ENCODE measurements around the gene SPEF2. TPM values are rescaled to one million over a fixed set of nuclear protein-coding genes. Genes with fewer than 3 reads are reported as not detected.

The SPEF2 gene
- polyA plus RNA-seq, 1 donor from 2014 or later = 18.5 TPM

GRCh38 chr5:35850967-35851680 is 233.5 kb downstream of the SPEF2 start:
- no peaks in the 10 kb centered on the region for H4K20me1 ChIP-seq (ENCODE audit: insufficient read depth)
- H3K9me2 ChIP-seq (ENCODE audit: insufficient read depth, low read length) = no peaks in the 10 kb centered on the region
- H3F3A ChIP-seq (ENCODE audit: insufficient read depth, low read length, poor library complexity, severe bottlenecking) = no peaks in the 10 kb centered on the region
- H3K9me3 ChIP-seq (ENCODE audit: low read length) = peaks cover 2% of the 10 kb centered on the region
- H3K4me3 ChIP-seq (ENCODE audit: low read length) = no peak overlapping the region
- no peak overlapping the region for H3K27ac ChIP-seq (ENCODE audit: low read length)
- TF ChIP-seq POLR2AphosphoS5 (IDR thresholded peaks at IDR 0.05) = no peak
- TF ChIP-seq EZH2 (IDR thresholded peaks at IDR 0.05; ENCODE audit: borderline replicate concordance, insufficient read depth, low read length, poor library complexity, severe bottlenecking) = no peak
- no peak for TF ChIP-seq MXI1 (conservative IDR thresholded peaks at IDR 0.05; ENCODE audit: poor library complexity, severe bottlenecking)
- TF ChIP-seq TAF1 (IDR thresholded peaks at IDR 0.05; ENCODE audit: low read depth) = no peak
- no peak for TF ChIP-seq CTCF (IDR thresholded peaks at IDR 0.05; ENCODE audit: poor library complexity, severe bottlenecking)
- TF ChIP-seq SMC3 (conservative IDR thresholded peaks at IDR 0.05; ENCODE audit: poor library complexity) = no peak
- no peak for TF ChIP-seq REST (IDR thresholded peaks at IDR 0.05; ENCODE audit: borderline replicate concordance)
- no peak for TF ChIP-seq RAD21 (conservative IDR thresholded peaks at IDR 0.05)
- no peak for TF ChIP-seq EP300 (conservative IDR thresholded peaks at IDR 0.05; ENCODE audit: poor library complexity, severe bottlenecking)
- no peak overlapping the region for H3K4me2 ChIP-seq (ENCODE audit: low read length)
- H3K9ac ChIP-seq (ENCODE audit: low read length) = no peak overlapping the region
- H3K36me3 ChIP-seq (ENCODE audit: insufficient read depth, low read length) = no peaks in the 10 kb centered on the region
- H2AFZ ChIP-seq (ENCODE audit: low read depth, low read length) = no peak overlapping the region
- no peaks in the 10 kb centered on the region for H3K27me3 ChIP-seq (ENCODE audit: insufficient read depth, low read depth, low read length)
- no peaks in the 10 kb centered on the region for H3K79me2 ChIP-seq (replicated peaks; ENCODE audit: insufficient read depth, low read length)

GRCh38 chr5:35852084-35852734 is 234.5 kb downstream of the SPEF2 start:
- Histone ChIP-seq H3K9ac (ENCODE audit: low read length) (no peak overlapping the region), H3K4me3 (ENCODE audit: low read length) (no peak overlapping the region), H3K4me2 (ENCODE audit: low read length) (no peak overlapping the region), H3K9me3 (ENCODE audit: low read length) (peaks cover 2% of the 10 kb centered on the region), H3K27ac (ENCODE audit: low read length) (no peak overlapping the region), H3F3A (ENCODE audit: insufficient read depth, low read length, poor library complexity, severe bottlenecking) (no peaks in the 10 kb centered on the region), H2AFZ (ENCODE audit: low read depth, low read length) (no peak overlapping the region), H3K79me2 (replicated peaks; ENCODE audit: insufficient read depth, low read length) (no peaks in the 10 kb centered on the region), H3K27me3 (ENCODE audit: insufficient read depth, low read depth, low read length) (no peaks in the 10 kb centered on the region), H4K20me1 (ENCODE audit: insufficient read depth) (no peaks in the 10 kb centered on the region), H3K9me2 (ENCODE audit: insufficient read depth, low read length) (no peaks in the 10 kb centered on the region), H3K36me3 (ENCODE audit: insufficient read depth, low read length) (no peaks in the 10 kb centered on the region)
- no peak for TF ChIP-seq SMC3 (conservative IDR thresholded peaks at IDR 0.05; ENCODE audit: poor library complexity)
- TF ChIP-seq TAF1 (IDR thresholded peaks at IDR 0.05; ENCODE audit: low read depth) = no peak
- no peak for TF ChIP-seq RAD21 (conservative IDR thresholded peaks at IDR 0.05)
- TF ChIP-seq REST (IDR thresholded peaks at IDR 0.05; ENCODE audit: borderline replicate concordance) = no peak
- TF ChIP-seq EZH2 (IDR thresholded peaks at IDR 0.05; ENCODE audit: borderline replicate concordance, insufficient read depth, low read length, poor library complexity, severe bottlenecking) = no peak
- no peak for TF ChIP-seq MXI1 (conservative IDR thresholded peaks at IDR 0.05; ENCODE audit: poor library complexity, severe bottlenecking)
- no peak for TF ChIP-seq POLR2AphosphoS5 (IDR thresholded peaks at IDR 0.05)
- TF ChIP-seq EP300 (conservative IDR thresholded peaks at IDR 0.05; ENCODE audit: poor library complexity, severe bottlenecking) = no peak
- no peak for TF ChIP-seq CTCF (IDR thresholded peaks at IDR 0.05; ENCODE audit: poor library complexity, severe bottlenecking)

Measured in neural cell (in vitro differentiated cells).